Measurements from ENCODE around the gene CRADD.

- TF ChIP-seq POLR2AphosphoS5 (IDR thresholded peaks at IDR 0.05; ENCODE audit: borderline replicate concordance, low read depth, low read length) (no peak), EZH2 (IDR thresholded peaks at IDR 0.05) (no peak), FOXP2 (optimal IDR thresholded peaks at IDR 0.05; ENCODE audit: control extremely low read depth, extremely low read length, insufficient read depth) (no peak)
These were observed 13.5 kb upstream of the CRADD start for GRCh38 chr12:93663729-93664084.
